NCI-H524 treated with DMSO at 0.1 percent for 48 hours (cell line): ENCODE measurements around the gene BRSK2.
"Not testable (repeated sequence)": the region's sequence is repeated elsewhere in the genome, so short reads cannot be mapped to it uniquely, and the experiment has no call there.

Experiments used
- DNase-seq: peaks from one replicate; lab custom pipeline; 2025; lab: John Stamatoyannopoulos, UW

Gene BRSK2

GRCh38 chr11:1389932-1390568 is at the start of gene BRSK2:
BRSK2 (plus strand) TSS chr11:1389934; CDS start chr11:1390285, 351 bp downstream.
- DNase-seq: no peak

GRCh38 chr11:1340111-1340510 is 49.6 kb upstream of the BRSK2 start:
- DNase-seq: no peak

GRCh38 chr11:1341226-1341625 is 48.5 kb upstream of the BRSK2 start:
- not testable (repeated sequence) for DNase-seq

DNA sequence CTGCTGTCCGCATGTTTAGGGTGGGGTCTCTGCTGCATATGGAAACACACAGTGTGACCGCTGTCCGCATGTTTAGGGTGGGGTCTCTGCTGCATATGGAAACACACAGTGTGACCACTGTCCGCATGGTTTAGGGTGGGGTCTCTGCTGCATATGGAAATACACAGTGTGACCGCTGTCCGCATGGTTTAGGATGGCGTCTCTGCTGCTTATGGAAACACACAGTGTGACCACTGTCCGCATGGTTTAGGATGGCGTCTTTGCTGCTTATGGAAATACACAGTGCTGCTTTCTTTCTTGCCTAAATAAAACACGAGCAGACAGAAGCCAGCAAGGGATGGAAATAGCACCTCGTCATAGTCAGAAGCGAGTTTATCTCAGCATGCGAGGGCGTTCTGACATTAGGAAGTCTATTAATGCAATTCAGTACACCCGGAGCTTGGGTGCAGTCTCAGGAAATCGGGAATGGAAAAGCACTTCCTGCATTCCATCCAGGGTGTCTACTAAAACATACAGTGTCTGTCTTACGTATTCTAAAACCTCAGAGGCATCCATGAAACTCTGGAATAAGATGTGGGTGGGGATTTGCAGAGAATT is 47.7 kb upstream of the BRSK2 start:
- DNase-seq: no peak

- DNase-seq: no peak
Observed at GRCh38 chr11:1342946-1343345, 46.8 kb upstream of the BRSK2 start.

- DNase-seq: no peak
Observed at GRCh38 chr11:1343391-1344055, 46.2 kb upstream of the BRSK2 start.

GRCh38 chr11:1344056-1344635 is 45.6 kb upstream of the BRSK2 start:
- DNase-seq: no peak

DNA sequence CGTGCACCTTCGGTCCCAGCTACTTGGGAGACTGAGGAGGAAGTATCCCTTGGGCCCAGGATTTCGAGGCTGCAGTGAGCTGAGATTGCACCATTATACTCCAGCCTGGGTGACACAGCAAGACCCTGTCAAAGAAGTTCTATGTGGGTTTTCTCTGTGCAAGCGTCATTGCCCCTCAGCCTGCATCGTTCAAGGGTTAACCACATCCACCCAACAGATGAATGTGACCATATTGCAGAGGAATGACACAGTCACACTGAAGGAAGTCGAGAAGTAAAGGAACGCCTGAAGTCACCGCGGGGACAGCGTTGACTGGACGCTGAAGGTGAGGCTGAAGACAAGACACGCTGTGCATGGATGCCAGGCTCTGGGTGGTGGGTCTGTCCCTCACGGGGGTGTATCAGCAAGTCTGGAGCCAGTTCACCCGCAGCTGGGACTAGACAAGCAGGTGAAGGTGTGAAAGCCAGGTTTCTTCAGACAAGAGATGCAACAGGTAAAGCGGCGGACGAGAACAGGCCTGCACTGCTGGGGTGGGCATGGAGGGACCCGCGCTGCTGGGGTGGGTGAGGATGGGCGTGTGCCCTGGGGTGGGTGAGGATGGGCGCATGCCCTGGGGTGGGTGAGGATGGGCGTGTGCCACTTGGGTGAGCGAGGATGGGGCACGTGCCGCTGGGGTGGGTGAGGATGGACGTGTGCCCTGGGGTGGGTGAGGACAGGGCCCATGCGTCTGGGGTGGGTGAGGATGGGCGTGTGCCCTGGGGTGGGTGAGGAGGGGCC is 43.8 kb upstream of the BRSK2 start:
- DNase-seq: no peak

- no peak for DNase-seq
Observed at GRCh38 chr11:1346669-1347390, 42.9 kb upstream of the BRSK2 start.

DNA sequence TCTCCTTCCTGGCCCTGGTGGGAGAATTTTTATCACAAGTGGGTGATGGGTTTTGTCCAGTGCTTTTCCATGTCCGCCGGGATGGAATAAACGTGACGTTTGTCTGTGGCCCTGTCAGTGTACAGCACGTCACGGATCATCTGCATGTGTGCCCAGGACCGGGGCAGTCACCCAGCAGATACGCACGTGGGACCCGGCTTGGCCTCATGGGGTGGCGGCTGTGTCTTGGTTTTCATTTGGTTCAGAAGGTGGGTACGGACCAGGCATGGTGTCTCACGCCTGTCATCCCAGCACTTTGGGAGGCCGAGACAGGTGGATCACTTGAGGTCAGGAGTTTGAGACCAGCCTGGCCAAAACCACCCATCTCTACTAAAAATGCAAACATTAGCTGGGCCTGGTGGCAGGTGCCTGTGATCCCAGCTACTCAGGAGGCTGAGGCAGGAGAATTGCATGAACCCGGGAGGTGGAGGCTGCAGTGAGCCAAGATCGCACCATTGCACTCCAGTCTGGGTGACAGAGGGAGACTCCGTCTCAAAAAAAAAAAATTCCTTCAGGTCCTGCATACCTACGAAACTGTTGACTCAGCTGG is 42.2 kb upstream of the BRSK2 start:
- not testable (repeated sequence) for DNase-seq

DNA sequence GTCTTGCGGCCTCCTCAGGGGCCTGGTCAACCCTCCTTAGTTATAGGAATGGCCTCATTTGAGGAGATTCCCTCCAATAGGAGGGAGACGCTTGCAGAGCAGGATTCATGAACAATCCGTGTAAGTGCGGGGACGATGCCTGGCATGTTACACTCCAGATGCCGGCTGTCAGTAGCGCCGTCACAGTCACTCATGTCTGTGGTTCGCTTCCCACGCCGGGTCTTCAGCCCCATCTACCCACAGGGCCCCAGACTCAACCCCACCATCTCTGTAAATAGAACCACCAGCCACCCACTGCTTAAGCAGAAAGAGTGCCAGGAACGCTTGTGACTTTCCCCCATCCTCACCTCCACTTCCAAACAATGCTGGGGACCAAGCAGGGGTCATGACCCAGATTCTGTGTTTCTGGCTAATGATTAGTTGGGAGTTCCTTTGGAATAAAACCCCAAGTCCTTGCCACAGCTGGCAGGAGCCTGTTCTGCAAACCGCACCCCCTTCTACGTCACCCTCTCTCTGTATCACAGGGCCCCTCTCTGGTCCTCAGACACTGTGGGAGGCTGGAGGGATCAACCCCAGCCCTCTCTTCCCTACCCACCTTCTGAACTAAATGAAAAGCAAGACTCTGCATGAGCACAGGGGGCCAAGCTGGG is 41.5 kb upstream of the BRSK2 start:
- DNase-seq: no peak

DNA sequence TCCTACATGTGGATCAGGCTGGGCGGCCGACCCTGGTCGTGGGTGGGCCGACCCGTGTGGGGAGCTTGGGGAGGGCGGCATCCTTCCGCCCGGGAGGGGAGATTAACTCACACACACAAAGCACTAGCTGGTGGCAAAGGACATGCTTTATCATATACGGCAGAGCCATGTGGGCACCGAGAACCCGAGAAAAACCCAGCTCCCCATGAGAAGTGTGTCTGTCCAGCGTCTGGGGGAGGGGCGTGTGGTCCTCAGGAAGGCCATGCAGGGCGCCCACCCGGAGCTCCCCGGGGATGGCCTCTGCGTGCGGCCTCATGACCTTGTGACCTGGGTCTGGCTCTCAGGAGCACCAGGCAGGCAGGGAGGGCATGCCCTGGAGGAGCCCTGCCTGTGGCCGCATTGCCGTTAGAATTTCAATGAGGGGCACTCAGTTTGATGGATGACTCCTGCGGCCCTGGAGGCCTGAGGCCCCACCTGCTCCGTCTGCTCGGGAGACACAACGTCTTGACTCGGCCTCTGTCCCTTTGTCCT is 40.9 kb upstream of the BRSK2 start:
- DNase-seq: no peak

DNA sequence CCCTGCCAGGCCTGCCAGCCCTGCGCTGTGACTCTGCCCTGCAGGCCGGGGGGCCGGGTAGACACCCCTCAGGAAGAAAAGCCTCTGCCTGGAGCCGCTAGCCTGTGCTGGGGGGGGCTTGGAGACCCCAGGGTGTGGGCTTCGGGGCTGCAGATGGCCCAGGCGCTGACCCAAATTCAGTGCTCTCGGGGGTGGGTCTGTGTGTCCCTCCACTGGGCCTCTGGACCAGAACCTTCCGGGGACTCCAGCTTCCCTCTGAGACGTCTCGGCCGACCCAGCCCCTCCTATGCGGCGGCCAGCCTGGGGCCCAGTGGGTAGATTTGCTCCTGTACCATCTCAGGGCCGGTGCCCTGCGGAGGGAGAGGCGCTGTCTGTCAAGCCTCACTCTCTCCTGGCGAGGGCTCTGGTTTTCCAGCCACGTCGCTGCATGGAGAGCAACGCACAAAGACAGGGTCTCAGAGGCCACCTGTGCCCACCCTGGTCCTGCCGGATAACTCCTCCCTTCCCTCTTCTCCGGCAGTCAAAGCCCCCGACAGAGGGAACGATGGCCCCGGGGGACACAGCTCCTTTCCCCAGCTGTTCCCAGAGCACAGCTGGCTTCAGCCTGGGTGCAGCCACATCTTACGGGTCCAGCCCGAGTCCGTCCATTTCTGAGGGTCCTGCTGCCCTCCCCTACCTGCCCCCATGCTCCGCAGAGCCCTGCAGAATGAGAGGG is 40.2 kb upstream of the BRSK2 start:
- no peak for DNase-seq

DNA sequence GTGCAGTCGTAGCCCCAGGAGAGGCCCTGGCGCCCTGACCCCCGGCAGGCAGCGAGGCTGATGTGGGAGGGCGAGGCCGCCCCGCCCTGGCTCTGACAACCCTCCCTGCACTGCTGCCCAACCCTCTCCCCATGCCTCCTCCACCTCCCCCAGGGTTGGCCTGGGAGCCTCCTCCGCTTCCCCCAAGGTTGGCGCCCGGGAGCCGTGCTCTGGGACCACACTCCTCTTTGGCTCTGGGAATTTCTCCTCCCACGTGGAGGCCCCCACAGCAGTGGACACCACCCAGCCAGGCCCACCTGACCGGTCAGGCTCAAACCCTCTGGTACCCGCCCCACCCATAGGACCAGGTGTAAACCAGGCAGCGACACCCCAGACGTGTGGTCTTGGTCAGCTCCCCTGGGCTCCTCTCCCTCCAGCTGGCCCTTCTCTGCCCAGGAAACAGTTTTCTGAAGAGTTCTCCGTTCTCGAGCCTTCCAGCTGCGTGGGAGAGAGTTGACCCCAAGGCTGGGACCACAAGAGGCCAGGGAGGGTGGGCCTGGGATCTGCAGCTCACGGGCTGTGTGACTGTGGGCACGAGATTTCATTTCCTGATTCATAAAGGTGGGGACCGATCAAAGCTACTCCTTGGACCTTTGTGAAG is 39.5 kb upstream of the BRSK2 start:
- DNase-seq: no peak

GRCh38 chr11:1351278-1351937 is 38.3 kb upstream of the BRSK2 start:
- DNase-seq: no peak

- no peak for DNase-seq
Observed at GRCh38 chr11:1352696-1353382, 36.9 kb upstream of the BRSK2 start.

DNA sequence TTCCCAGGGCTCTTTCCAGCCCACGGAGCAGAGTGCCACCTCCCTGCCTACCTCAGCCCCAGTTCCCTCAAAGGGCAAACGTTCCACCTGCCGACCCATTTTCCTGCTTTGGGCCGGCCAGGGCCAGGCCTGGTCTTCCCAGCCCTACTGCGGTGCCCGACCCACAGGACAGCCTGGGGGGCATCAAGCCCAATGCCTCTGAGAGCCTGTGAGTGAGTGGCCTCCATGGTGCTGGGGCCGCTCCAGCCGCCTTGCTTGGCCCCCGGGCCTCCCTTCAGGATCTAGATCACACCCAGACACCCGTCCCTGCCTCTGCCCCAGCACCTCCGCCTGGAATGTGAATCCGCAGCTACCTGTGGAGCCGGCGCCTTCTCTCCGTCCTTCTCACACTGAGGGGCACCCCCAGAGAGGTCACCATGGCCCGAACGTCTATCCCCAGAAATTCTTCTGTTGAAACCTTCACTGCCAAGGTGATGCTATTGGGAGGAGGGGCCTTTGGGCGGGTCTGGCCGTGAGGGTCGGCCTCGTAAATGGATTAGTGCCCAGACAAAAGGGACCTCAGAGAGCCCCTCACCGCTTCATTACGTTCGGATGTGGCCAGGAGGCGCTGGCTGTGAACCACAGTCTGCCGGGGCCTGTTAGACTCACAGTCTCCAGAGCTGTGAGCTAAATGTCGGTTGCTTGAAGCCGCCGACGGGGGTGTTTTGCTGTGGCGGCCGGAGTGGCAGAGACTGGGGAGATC is 36.2 kb upstream of the BRSK2 start:
- no peak for DNase-seq
